ENCODE measurements around the gene GPC3. TPM values are rescaled to one million over a fixed set of nuclear protein-coding genes. Genes with fewer than 3 reads are reported as not detected.

GPC3 gene
- total RNA-seq, 1 experiment from 2014 or later = 0.98 TPM

DNA sequence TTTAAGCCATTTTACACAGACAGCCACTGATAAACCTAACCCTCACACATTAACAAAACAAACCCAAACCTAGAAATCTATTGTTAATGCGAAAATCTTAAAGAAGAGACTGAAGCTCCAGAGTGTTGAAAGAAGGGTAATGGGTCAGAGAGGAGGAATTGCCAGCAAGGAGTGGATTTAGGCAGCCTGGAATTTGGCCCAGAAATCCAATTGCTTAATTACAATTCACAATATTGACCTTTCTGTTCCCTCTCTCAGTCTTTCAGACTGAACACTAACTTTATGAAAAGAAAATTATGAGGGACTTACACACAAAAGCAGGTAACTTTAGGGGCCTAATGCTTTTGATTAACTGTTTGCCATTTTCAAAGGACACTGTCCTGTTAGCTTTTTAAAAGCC is 384.9 kb downstream of the GPC3 start (continued):
- TF ChIP-seq EZH2phosphoT487 (IDR thresholded peaks at IDR 0.05; ENCODE audit: borderline replicate concordance) (no peak), TCF7L2 (IDR thresholded peaks at IDR 0.05; ENCODE audit: borderline replicate concordance, extremely low read depth, insufficient read depth, insufficient read length) (no peak), RAD21 (IDR thresholded peaks at IDR 0.05; ENCODE audit: low read depth) (no peak), SRF (IDR thresholded peaks at IDR 0.05; ENCODE audit: low read depth) (no peak), CBX3 (IDR thresholded peaks at IDR 0.05; ENCODE audit: low read depth) (no peak), CTCF (IDR thresholded peaks at IDR 0.05 in 2 of 3, conservative IDR thresholded peaks at IDR 0.05 in 1 of 3; ENCODE audit: borderline replicate concordance in 1 of 3, insufficient read depth in 1 of 3, low read depth in 2 of 3, low read length in 2 of 3) (no peak), FOSL1 (IDR thresholded peaks at IDR 0.05; ENCODE audit: low read depth) (no peak), EGR1 (IDR thresholded peaks at IDR 0.05; ENCODE audit: low read depth) (no peak)
- TF ChIP-seq, protein P1, sequence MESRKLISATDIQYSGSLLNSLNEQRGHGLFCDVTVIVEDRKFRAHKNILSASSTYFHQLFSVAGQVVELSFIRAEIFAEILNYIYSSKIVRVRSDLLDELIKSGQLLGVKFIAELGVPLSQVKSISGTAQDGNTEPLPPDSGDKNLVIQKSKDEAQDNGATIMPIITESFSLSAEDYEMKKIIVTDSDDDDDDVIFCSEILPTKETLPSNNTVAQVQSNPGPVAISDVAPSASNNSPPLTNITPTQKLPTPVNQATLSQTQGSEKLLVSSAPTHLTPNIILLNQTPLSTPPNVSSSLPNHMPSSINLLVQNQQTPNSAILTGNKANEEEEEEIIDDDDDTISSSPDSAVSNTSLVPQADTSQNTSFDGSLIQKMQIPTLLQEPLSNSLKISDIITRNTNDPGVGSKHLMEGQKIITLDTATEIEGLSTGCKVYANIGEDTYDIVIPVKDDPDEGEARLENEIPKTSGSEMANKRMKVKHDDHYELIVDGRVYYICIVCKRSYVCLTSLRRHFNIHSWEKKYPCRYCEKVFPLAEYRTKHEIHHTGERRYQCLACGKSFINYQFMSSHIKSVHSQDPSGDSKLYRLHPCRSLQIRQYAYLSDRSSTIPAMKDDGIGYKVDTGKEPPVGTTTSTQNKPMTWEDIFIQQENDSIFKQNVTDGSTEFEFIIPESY (IDR thresholded peaks at IDR 0.05; ENCODE audit: extremely low read depth, insufficient replicate concordance, low read length) = no peak

GRCh38 chrX:133598601-133599335 is 386.6 kb downstream of the GPC3 start:
- Histone ChIP-seq H3K9ac (ENCODE audit: low read length) (no peak overlapping the region), H3K9me2 (ENCODE audit: insufficient read depth) (no peaks in the 10 kb centered on the region), H3K79me2 (ENCODE audit: insufficient read depth, low read length) (no peaks in the 10 kb centered on the region), H2AFZ (ENCODE audit: low read depth, low read length, poor library complexity, severe bottlenecking) (no peak overlapping the region), H3K36me3 (ENCODE audit: control insufficient read depth in 1 of 2, insufficient read depth in 2 of 2, low read length in 2 of 2) (no peaks in the 10 kb centered on the region), H3K4me1 (ENCODE audit: control insufficient read depth in 1 of 2, insufficient read depth in 2 of 2, low read length in 2 of 2) (no peaks in the 10 kb centered on the region), H3K27ac (ENCODE audit: low read depth, low read length) (no peak overlapping the region), H3K27me3 (ENCODE audit: insufficient read depth, low read length) (no peaks in the 10 kb centered on the region), H3K4me2 (ENCODE audit: low read length) (no peak overlapping the region), H3K4me3 (replicated peaks in 1 of 2; ENCODE audit: low read depth in 1 of 2, low read length in 2 of 2) (no peak overlapping the region), H4K20me1 (ENCODE audit: insufficient read depth) (no peaks in the 10 kb centered on the region), H3K9me3 (ENCODE audit: control insufficient read depth in 1 of 2, insufficient read depth in 1 of 2, low read depth in 1 of 2, low read length in 2 of 2) (no peaks in the 10 kb centered on the region)
- POLR2A ChIA-PET = no interaction called here
- intact Hi-C loops (cut with micrococcal nuclease) = no loop called here
- no peak for ATAC-seq
- BruUV-seq (replicated peaks) = no TSS peak
- no peak for DNase-seq (ENCODE audit: low read depth, low spot score)
- CTCF ChIA-PET = no interaction called here
- RAD21 ChIA-PET (ENCODE audit: low non-redundant PET in 1 of 2, low total read pairs in 2 of 2, uncharacterized antibody in 2 of 2, unreplicated experiment in 2 of 2) = no interaction called here
- TF ChIP-seq FOSL1 (IDR thresholded peaks at IDR 0.05; ENCODE audit: low read depth) = no peak
- no peak for TF ChIP-seq ZFX (IDR thresholded peaks at IDR 0.05)
- no peak for TF ChIP-seq SP1 (IDR thresholded peaks at IDR 0.05; ENCODE audit: low read depth)
- no peak for TF ChIP-seq ELF1 (IDR thresholded peaks at IDR 0.05; ENCODE audit: borderline replicate concordance, low read depth)
- no peak for TF ChIP-seq CEBPB (IDR thresholded peaks at IDR 0.05; ENCODE audit: low read depth)
- no peak for TF ChIP-seq ZNF274 (IDR thresholded peaks at IDR 0.05; ENCODE audit: low read depth, low read length)
- TF ChIP-seq MAX (IDR thresholded peaks at IDR 0.05) = no peak
- TF ChIP-seq ATF3 (IDR thresholded peaks at IDR 0.05) = no peak
- TF ChIP-seq SIN3A (IDR thresholded peaks at IDR 0.05; ENCODE audit: low read depth) = no peak
- no peak for TF ChIP-seq YY1 (IDR thresholded peaks at IDR 0.05; ENCODE audit: extremely low read depth, insufficient replicate concordance, low read depth, low read length)
- no peak for TF ChIP-seq TCF7L2 (IDR thresholded peaks at IDR 0.05; ENCODE audit: borderline replicate concordance, extremely low read depth, insufficient read depth, insufficient read length)
- no peak for TF ChIP-seq JUND (IDR thresholded peaks at IDR 0.05)
- TF ChIP-seq SRF (IDR thresholded peaks at IDR 0.05; ENCODE audit: low read depth) = no peak
- no peak for TF ChIP-seq POLR2AphosphoS5 (IDR thresholded peaks at IDR 0.05; ENCODE audit: low read depth, low read length)
